Neural progenitor cell (in vitro differentiated cells): ENCODE results near the gene FARP2.
"Not testable (repeated sequence)": the region's sequence is repeated elsewhere in the genome, so short reads cannot be mapped to it uniquely, and the experiment has no call there.

Experiments
- EZH2 ChIP-seq: fragments of 200-600 bp; sonication (generic); IDR thresholded peaks from 2 replicates; pipeline ENCODE4 v1.6.1; 2017; ENCODE audit warnings: antibody characterized with exemption, mild to moderate bottlenecking, moderate library complexity
- EZH2phosphoT487 ChIP-seq: fragments of 200-600 bp; sonication (generic); IDR thresholded peaks from 2 replicates; pipeline ENCODE4 v1.6.1; 2017; ENCODE audit warnings: antibody characterized with exemption
- TF ChIP-seq, protein P1 (sequence below): fragments of 200-600 bp; sonication (generic); IDR thresholded peaks from 2 replicates; pipeline ENCODE4 v1.5.1; 2017; ENCODE audit warnings: antibody characterized with exemption, mild to moderate bottlenecking

DNA sequence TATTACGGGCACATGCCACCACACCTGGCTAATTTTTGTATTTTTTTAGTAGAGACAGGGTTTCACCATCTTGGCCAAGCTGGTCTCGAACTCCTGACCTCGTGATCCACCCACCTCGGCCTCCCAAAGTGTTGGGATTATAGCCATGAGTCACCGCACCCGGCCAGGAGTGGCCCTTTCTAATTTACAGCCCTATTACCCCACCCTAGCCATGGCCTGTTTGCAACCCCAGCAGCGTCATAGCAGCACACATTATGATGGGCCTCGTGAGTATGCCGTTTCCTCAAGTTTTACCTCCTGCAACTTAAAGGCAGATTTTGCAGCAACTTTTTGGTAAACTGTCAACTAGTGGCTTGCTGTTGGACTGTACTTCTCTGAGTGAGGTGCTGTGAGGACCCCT lies 97.8 kb downstream of the FARP2 start:
- TF ChIP-seq, protein P1, sequence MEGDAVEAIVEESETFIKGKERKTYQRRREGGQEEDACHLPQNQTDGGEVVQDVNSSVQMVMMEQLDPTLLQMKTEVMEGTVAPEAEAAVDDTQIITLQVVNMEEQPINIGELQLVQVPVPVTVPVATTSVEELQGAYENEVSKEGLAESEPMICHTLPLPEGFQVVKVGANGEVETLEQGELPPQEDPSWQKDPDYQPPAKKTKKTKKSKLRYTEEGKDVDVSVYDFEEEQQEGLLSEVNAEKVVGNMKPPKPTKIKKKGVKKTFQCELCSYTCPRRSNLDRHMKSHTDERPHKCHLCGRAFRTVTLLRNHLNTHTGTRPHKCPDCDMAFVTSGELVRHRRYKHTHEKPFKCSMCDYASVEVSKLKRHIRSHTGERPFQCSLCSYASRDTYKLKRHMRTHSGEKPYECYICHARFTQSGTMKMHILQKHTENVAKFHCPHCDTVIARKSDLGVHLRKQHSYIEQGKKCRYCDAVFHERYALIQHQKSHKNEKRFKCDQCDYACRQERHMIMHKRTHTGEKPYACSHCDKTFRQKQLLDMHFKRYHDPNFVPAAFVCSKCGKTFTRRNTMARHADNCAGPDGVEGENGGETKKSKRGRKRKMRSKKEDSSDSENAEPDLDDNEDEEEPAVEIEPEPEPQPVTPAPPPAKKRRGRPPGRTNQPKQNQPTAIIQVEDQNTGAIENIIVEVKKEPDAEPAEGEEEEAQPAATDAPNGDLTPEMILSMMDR, result not testable (repeated sequence)
- TF ChIP-seq EZH2, EZH2phosphoT487: not testable (repeated sequence)
